SH-SY5Y (cell line): ENCODE results near the gene PBRM1.

ENCODE experiments used
- GATA2 ChIP-seq: IDR thresholded peaks from 2 replicates; pipeline ENCODE4 v1.6.1; 2011; ENCODE audit warnings: mild to moderate bottlenecking, low read depth, low read length
- GATA3 ChIP-seq: IDR thresholded peaks from 2 replicates; pipeline ENCODE4 v1.6.1; 2011; ENCODE audit warnings: low read depth, mild to moderate bottlenecking, low read length, moderate library complexity

DNA sequence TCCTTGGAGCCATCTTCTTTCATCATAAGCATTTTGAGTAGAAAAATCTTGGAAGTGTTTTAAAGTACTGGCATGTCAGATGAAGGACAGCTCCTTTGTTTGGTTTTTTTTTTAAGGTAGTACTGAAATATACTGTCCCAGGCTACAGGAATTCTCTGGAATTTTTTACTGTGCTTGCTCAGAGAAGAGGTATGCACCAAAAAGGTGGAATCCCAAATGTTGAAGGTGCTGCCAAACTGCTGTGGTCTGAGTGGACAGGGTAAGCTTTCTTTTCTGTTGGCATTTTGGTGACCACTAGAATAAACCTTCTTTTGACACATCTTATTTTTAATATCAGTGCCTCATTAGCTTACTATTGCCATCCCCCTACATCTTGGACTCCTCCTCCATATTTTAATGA, 7.4 kb upstream of the PBRM1 start:
- no peak for TF ChIP-seq GATA2
- no peak for TF ChIP-seq GATA3
